HepG2 (cell line): Measurements from ENCODE around the gene CSNK2A1. TPM values are rescaled to one million over a fixed set of nuclear protein-coding genes. Genes with fewer than 3 reads are reported as not detected.

Source experiments
- ASH2L ChIP-seq: fragments of 300-600, 200-600 bp; sonication (generic); IDR thresholded peaks from 2 replicates; pipeline ENCODE4 v1.7.0; 2017; ENCODE audit warnings: low read depth, mild to moderate bottlenecking, moderate library complexity, mixed read lengths, low read length; ENCODE audit not compliant: insufficient read length
- CEBPG ChIP-seq: IDR thresholded peaks from 2 replicates; pipeline ENCODE4 v1.6.1; 2016
- EED ChIP-seq: sonication (generic); formaldehyde crosslinking; IDR thresholded peaks from 2 replicates; pipeline ENCODE4 v1.5.0; 2020; ENCODE audit warnings: mild to moderate bottlenecking, missing genetic modification reagents
- HCFC1 ChIP-seq: fragments of 150-350 bp; IDR thresholded peaks from 2 replicates; pipeline ENCODE4 v1.6.1; 2014; ENCODE audit warnings: low read depth, low read length
- KLF13 ChIP-seq: sonication (generic); formaldehyde crosslinking; IDR thresholded peaks from 2 replicates; pipeline ENCODE4 v1.4.0; 2020; ENCODE audit warnings: mild to moderate bottlenecking, missing genetic modification reagents
- PRMT3 ChIP-seq: sonication (generic); formaldehyde crosslinking; IDR thresholded peaks from 2 replicates; pipeline ENCODE4 v1.8.1; 2022; ENCODE audit warnings: low read depth, mild to moderate bottlenecking, moderate library complexity, missing genetic modification reagents, borderline replicate concordance
- RBFOX2 ChIP-seq: fragments of 200-400 bp; formaldehyde crosslinking; IDR thresholded peaks from 2 replicates; pipeline ENCODE4 v1.6.1; 2017; ENCODE audit warnings: low read depth, mild to moderate bottlenecking, low read length
- SIN3B ChIP-seq: fragments of 150-350 bp; IDR thresholded peaks from 2 replicates; pipeline ENCODE4 v1.6.1; 2014; ENCODE audit warnings: low read length
- YEATS4 ChIP-seq: sonication (generic); formaldehyde crosslinking; IDR thresholded peaks from 2 replicates; pipeline ENCODE4 v1.4.0; 2020; ENCODE audit warnings: missing genetic modification reagents, borderline replicate concordance
- ZBTB7A ChIP-seq: sonication (generic); formaldehyde crosslinking; IDR thresholded peaks from 2 replicates; pipeline ENCODE4 v1.8.0; 2022; ENCODE audit warnings: mild to moderate bottlenecking, missing genetic modification reagents
- ZMYM3 ChIP-seq: sonication (generic); formaldehyde crosslinking; IDR thresholded peaks from 2 replicates; pipeline ENCODE4 v1.5.1; 2020; ENCODE audit warnings: mild to moderate bottlenecking, missing genetic modification reagents
- ZNF550 ChIP-seq: sonication (generic); formaldehyde crosslinking; IDR thresholded peaks from 2 replicates; pipeline ENCODE4 v1.4.0; 2020; ENCODE audit warnings: mild to moderate bottlenecking, missing genetic modification reagents, borderline replicate concordance
- ZNF589 ChIP-seq: sonication (generic); formaldehyde crosslinking; conservative IDR thresholded peaks from 2 replicates; pipeline ENCODE4 v1.8.0; 2022; ENCODE audit warnings: mild to moderate bottlenecking, moderate library complexity, missing genetic modification reagents
- polyA plus RNA-seq, 8 experiments: library from polyadenylated mRNA; depleted of rRNA in 3 of 8; stranded (reverse) in 7 of 8; unstranded in 1 of 8; fragments of >200 nt; fragmentation: Illumina TruSeq in 4 of 8; extraction: Trizol in 4 of 8; gene quantifications; 2 replicates each; pipeline versions ENCODE4 v1.2.1 to v1.2.3, GENCODE V29; 2011 to 2016; ENCODE audit warnings: low read depth in 4 of 8, missing spikeins in 1 of 8, mixed read lengths in 1 of 8; ENCODE audit not compliant: insufficient read depth in 1 of 8
- total RNA-seq, 5 experiments: library from RNA; depleted of rRNA; stranded (reverse); fragments of >200 nt; fragmentation: Illumina TruSeq; extraction: Trizol; gene quantifications; 2 replicates each; pipeline ENCODE4 v1.2.3, GENCODE V29; 2016; ENCODE audit warnings: low read depth in 1 of 5
- TF ChIP-seq, protein P1 (sequence below): sonication (generic); formaldehyde crosslinking; IDR thresholded peaks from 2 replicates; pipeline ENCODE4 v1.4.0; 2020; ENCODE audit warnings: mild to moderate bottlenecking, missing genetic modification reagents
- TF ChIP-seq, protein P2 (sequence below): sonication (generic); formaldehyde crosslinking; IDR thresholded peaks from 2 replicates; pipeline ENCODE4 v1.5.0; 2020; ENCODE audit warnings: missing genetic modification reagents
- TF ChIP-seq, protein P3 (sequence below): sonication (generic); formaldehyde crosslinking; IDR thresholded peaks from 2 replicates; pipeline ENCODE4 v1.4.0; 2020; ENCODE audit warnings: missing genetic modification reagents
- TF ChIP-seq, protein P4 (sequence below): sonication (generic); formaldehyde crosslinking; IDR thresholded peaks from 2 replicates; pipeline ENCODE4 v1.4.0; 2020; ENCODE audit warnings: mild to moderate bottlenecking, missing genetic modification reagents

Gene CSNK2A1
- total and polyA plus RNA-seq, 2 of the 13 experiments (the other 11 are each of a cell fraction or from before 2014, with no cell fraction given): 153 to 231 TPM

DNA sequence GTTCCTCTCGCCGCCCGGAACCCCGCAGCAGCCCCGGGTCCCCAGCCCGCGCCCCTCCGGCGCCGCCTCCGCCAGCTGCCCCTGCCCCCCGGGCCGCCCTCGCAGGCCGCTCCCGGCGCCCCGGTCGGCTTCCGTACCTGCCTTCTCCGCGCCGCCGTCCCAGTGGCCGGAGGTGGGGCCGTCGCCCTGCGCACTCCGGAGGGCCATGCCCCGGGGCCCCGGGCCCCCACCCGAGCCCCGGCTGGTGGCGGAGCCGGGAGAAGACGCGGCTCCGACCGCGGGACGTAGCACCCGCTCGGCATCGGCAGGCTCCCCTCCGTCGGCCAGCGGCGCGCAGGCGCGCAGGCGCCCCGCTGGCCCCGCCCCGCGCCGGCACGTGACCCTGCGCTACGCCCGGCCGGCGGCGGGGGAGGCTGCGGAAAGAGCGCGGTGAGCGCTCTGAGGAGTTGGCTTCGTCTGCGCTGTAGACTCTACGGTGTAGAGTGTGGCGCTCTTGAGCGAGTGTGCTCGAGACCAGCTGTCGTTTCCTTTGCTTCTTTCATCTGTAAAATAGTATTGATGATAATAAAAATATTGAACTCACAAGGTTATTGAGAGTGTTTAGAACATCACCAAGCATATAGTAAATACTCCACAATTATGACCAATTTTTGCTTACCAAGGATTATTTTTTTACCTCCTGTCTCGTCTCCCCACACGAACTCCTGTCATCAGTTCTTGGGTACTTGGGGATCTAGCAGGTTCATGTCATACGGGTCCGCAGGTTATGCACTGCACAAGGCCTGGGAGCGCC lies 81.2 kb downstream of the CSNK2A1 start, which contains the start of gene TBC1D20 (continued):
- TF ChIP-seq, protein P1, sequence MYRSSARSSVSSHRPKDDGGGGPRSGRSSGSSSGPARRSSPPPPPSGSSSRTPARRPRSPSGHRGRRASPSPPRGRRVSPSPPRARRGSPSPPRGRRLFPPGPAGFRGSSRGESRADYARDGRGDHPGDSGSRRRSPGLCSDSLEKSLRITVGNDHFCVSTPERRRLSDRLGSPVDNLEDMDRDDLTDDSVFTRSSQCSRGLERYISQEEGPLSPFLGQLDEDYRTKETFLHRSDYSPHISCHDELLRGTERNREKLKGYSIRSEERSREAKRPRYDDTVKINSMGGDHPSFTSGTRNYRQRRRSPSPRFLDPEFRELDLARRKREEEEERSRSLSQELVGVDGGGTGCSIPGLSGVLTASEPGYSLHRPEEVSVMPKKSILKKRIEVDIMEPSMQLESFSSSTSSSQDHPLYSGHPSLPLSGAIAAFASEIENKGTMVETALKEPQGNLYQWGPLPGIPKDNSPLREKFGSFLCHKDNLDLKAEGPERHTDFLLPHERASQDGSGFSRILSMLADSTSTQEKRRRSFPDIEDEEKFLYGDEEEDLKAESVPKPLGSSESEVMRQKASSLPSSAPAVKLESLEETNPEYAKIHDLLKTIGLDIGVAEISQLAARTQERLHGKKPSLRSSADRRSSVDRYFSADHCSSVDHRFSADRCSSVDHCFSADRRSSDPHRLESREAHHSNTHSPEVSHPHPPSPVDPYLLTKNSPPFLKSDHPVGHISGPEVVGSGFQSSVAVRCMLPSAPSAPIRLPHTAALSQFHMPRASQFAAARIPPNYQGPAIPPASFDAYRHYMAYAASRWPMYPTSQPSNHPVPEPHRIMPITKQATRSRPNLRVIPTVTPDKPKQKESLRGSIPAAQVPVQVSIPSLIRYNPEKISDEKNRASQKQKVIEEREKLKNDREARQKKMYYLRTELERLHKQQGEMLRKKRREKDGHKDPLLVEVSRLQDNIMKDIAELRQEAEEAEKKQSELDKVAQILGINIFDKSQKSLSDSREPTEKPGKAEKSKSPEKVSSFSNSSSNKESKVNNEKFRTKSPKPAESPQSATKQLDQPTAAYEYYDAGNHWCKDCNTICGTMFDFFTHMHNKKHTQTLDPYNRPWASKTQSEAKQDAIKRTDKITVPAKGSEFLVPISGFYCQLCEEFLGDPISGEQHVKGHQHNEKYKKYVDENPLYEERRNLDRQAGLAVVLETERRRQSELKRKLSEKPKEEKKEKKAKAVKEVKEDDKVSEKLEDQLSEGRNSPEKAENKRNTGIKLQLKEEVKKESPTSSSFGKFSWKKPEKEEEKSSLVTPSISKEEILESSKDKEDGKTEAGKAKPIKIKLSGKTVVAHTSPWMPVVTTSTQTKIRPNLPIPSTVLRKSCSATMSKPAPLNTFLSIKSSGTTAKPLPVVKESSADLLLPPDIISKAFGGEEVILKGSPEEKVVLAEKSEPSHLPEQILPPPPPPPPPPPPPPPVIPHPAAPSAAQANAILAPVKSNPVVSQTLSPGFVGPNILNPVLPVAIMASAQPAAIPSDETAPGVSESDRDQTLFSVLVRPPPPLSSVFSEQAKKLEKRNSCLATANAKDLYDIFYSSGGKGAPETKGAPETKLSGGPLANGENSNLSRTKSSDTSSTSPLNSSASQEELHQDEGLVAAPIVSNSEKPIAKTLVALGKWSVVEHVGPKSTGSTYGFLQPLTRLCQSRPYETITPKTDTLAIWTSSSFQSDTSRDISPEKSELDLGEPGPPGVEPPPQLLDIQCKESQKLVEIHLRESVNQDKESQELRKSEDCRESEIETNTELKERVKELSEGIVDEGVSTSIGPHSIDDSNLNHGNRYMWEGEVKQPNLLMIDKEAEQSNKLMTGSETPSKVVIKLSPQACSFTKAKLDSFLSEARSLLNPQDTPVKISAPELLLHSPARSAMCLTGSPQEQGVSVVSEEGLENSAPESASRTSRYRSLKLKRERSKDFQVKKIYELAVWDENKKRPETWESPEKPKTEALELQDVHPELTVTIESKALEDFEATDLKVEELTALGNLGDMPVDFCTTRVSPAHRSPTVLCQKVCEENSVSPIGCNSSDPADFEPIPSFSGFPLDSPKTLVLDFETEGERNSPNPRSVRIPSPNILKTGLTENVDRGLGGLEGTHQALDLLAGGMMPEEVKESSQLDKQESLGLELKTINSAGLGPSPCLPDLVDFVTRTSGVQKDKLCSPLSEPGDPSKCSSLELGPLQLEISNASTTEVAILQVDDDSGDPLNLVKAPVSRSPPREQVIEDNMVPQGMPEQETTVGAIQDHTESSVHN: 0 out of 2 replicates have a peak, but pooled peaks have one; percentile 84
- TF ChIP-seq, protein P2, sequence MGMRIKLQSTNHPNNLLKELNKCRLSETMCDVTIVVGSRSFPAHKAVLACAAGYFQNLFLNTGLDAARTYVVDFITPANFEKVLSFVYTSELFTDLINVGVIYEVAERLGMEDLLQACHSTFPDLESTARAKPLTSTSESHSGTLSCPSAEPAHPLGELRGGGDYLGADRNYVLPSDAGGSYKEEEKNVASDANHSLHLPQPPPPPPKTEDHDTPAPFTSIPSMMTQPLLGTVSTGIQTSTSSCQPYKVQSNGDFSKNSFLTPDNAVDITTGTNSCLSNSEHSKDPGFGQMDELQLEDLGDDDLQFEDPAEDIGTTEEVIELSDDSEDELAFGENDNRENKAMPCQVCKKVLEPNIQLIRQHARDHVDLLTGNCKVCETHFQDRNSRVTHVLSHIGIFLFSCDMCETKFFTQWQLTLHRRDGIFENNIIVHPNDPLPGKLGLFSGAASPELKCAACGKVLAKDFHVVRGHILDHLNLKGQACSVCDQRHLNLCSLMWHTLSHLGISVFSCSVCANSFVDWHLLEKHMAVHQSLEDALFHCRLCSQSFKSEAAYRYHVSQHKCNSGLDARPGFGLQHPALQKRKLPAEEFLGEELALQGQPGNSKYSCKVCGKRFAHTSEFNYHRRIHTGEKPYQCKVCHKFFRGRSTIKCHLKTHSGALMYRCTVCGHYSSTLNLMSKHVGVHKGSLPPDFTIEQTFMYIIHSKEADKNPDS (CRISPR knock-in tag): no peak
- peak; percentile 43; the same call in 1 of the 2 replicates for TF ChIP-seq ZNF589 (CRISPR knock-in tag)
- no peak for TF ChIP-seq SIN3B
- TF ChIP-seq ASH2L: peak; percentile 81
- TF ChIP-seq ZNF550: no peak
- TF ChIP-seq, protein P3, sequence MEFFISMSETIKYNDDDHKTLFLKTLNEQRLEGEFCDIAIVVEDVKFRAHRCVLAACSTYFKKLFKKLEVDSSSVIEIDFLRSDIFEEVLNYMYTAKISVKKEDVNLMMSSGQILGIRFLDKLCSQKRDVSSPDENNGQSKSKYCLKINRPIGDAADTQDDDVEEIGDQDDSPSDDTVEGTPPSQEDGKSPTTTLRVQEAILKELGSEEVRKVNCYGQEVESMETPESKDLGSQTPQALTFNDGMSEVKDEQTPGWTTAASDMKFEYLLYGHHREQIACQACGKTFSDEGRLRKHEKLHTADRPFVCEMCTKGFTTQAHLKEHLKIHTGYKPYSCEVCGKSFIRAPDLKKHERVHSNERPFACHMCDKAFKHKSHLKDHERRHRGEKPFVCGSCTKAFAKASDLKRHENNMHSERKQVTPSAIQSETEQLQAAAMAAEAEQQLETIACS (CRISPR knock-in tag): no peak
- TF ChIP-seq YEATS4 (CRISPR knock-in tag): peak; percentile 78; the same call in 1 of the 2 replicates
- TF ChIP-seq CEBPG (CRISPR knock-in tag): 0 out of 2 replicates have a peak, but pooled peaks have one; percentile 29
- TF ChIP-seq KLF13 (CRISPR knock-in tag): no peak
- TF ChIP-seq EED (CRISPR knock-in tag): peak; percentile 59; the same call in 1 of the 2 replicates
- TF ChIP-seq, protein P4, sequence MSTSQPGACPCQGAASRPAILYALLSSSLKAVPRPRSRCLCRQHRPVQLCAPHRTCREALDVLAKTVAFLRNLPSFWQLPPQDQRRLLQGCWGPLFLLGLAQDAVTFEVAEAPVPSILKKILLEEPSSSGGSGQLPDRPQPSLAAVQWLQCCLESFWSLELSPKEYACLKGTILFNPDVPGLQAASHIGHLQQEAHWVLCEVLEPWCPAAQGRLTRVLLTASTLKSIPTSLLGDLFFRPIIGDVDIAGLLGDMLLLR: no peak
- no peak for TF ChIP-seq ZBTB7A (CRISPR knock-in tag)
- TF ChIP-seq HCFC1: no peak
- TF ChIP-seq ZMYM3 (CRISPR knock-in tag): no peak; the same call in 1 of the 2 replicates
- peak; percentile 84 for TF ChIP-seq RBFOX2
- no peak for TF ChIP-seq PRMT3 (CRISPR knock-in tag)
